Bronchial epithelial cell (primary cell): ENCODE results near the gene TAS1R2. TPM values are rescaled to one million over a fixed set of nuclear protein-coding genes. Genes with fewer than 3 reads are reported as not detected.
A peak's percentile ranks its signal among the peaks of the same experiment; 100 is the strongest.

Source experiments
- DNase-seq: peaks from one replicate; pipeline ENCODE4 v3.0.0-alpha.2; 2010; ENCODE audit warnings: low read depth
- FAIRE-seq: peaks from 2 replicates; lab custom pipeline; 2011; peaks lifted over from hg19 to GRCh38; lab: Jason Lieb, UNC
- H3K27me3 ChIP-seq: 2 replicates; pipeline ENCODE4 v1.5.1; 2011; ENCODE audit warnings: low read length; ENCODE audit not compliant: control insufficient read depth, insufficient read depth
- H3K36me3 ChIP-seq: 2 replicates; pipeline ENCODE4 v1.5.1; 2011; ENCODE audit warnings: low read length; ENCODE audit not compliant: control insufficient read depth, insufficient read depth
- H3K4me3 ChIP-seq: 2 replicates; pipeline ENCODE4 v1.5.1; 2011; ENCODE audit warnings: mild to moderate bottlenecking, low read depth, low read length, control low read depth
- CTCF ChIP-seq: IDR thresholded peaks from 2 replicates; pipeline ENCODE4 v1.5.1; 2011; ENCODE audit warnings: mild to moderate bottlenecking, moderate library complexity, low read length, control low read depth, inconsistent platforms; ENCODE audit not compliant: insufficient read depth, severe bottlenecking
- total RNA-seq: library from RNA; depleted of rRNA; stranded (reverse); fragments of >200 nt; gene quantifications from 2 replicates; pipeline ENCODE4 v1.2.1, GENCODE V29; 2014

TAS1R2 gene
- total RNA-seq, 1 donor from 2014 or later: not detected

DNA sequence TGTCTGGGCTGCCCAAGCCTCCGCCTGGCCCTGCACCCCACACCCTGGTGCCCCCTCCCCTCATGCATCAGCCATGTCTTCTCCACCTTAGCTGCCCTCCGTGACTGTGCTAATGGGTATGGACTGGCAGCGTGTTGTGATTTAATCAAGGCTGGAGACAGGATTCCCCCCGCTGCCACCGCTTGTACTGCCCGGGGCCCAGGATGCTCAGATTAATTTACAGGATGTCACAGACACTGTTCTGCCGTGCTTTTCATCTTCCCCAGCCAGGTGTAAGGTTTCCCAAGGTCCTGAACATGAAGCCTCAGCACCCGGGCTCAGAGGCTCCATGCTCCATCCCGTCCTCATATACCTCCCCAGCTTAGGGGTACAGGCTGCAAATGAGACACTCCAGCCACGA, 66.3 kb downstream of the TAS1R2 start:
- Histone ChIP-seq H3K36me3 (no peaks in the 10 kb centered on the region), H3K4me3 (no peak overlapping the region), H3K27me3 (peaks cover 2% of the 10 kb centered on the region)
- FAIRE-seq: no peak
- no peak for DNase-seq
- no peak for TF ChIP-seq CTCF

DNA sequence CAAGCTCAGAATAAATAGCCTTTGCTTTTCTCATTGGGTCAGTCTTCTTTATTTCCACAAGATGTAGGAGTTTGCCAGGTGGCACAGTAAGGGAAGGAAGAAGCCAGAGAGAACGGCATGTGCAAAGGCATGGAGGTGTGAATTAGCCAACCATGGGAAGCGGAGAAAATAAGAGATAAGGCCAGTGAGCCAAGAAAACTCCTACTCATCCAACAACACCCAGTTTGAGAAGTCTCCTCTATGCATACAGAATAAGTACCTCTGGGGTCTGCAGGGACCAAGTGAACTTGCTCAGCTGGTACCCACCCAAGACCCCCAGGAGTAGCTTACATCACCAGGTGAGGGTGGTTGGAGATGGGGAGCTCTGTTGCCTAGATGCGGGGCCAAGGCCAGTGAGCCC, 66.7 kb downstream of the TAS1R2 start:
- TF ChIP-seq CTCF: no peak

More for the DNA sequence above, 66.7 kb downstream of the TAS1R2 start:
- Histone ChIP-seq H3K4me3 (no peak overlapping the region), H3K36me3 (no peaks in the 10 kb centered on the region), H3K27me3 (peaks cover 2% of the 10 kb centered on the region)
- FAIRE-seq (peak; percentile 82), DNase-seq (no peak)

Other genes starting within 250 kb of the TAS1R2 start
- gene PAX7, start 228.8 kb downstream of the TAS1R2 start, total RNA-seq: 0.13 TPM in 1 of 2 replicates, not detected in the other
- gene ALDH4A1, start 42.9 kb upstream of the TAS1R2 start, total RNA-seq: 15.8 and 30.6 TPM in 2 replicates
- 11.8 and 26.0 TPM in 2 replicates for gene IFFO2, start 97.0 kb upstream of the TAS1R2 start, total RNA-seq